BJ (cell line): ENCODE results near the gene VOPP1. TPM values are rescaled to one million over a fixed set of nuclear protein-coding genes. Genes with fewer than 3 reads are reported as not detected.

Source experiments
- CTCF ChIA-PET: fragments of 350-600 bp; formaldehyde crosslinking; extraction: SDS; loops from one replicate; lab custom pipeline; 2021; ENCODE audit warnings: antibody characterized with exemption, inconsistent platforms; lab: Yijun Ruan, JAX
- POLR2A ChIA-PET: fragments of 300-600 bp; sonication (Branson Sonifier 250); formaldehyde crosslinking; extraction: SDS; loops from one replicate; lab custom pipeline; 2021; ENCODE audit warnings: antibody characterized with exemption; lab: Charles Lee
- DNase-seq: peaks from one replicate; pipeline ENCODE4 v3.0.0-alpha.2; 2011; ENCODE audit warnings: low read depth
- H3K27me3 ChIP-seq: 2 replicates; pipeline ENCODE4 v1.6.0; 2011; ENCODE audit warnings: low read length; ENCODE audit not compliant: control insufficient read depth, insufficient read depth
- H3K36me3 ChIP-seq: 2 replicates; pipeline ENCODE4 v1.5.1; 2011; ENCODE audit warnings: low read length; ENCODE audit not compliant: control insufficient read depth, insufficient read depth
- H3K4me3 ChIP-seq: 2 replicates; pipeline ENCODE4 v1.5.1; 2011; ENCODE audit warnings: low read depth, mild to moderate bottlenecking, control low read depth, low read length
- polyA plus RNA-seq: library from polyadenylated mRNA; depleted of rRNA; stranded (reverse); fragments of >200 nt; gene quantifications from 2 replicates; pipeline ENCODE4 v1.2.3, GENCODE V29; 2011
- TF ChIP-seq, protein P1 (sequence below): IDR thresholded peaks from 2 replicates; pipeline ENCODE4 v1.5.1; 2011; ENCODE audit warnings: low read depth, mild to moderate bottlenecking, control low read depth, inconsistent platforms, low read length, moderate library complexity; ENCODE audit not compliant: insufficient read depth

The VOPP1 gene
- polyA plus RNA-seq, 1 experiment, result 83.7 TPM

DNA sequence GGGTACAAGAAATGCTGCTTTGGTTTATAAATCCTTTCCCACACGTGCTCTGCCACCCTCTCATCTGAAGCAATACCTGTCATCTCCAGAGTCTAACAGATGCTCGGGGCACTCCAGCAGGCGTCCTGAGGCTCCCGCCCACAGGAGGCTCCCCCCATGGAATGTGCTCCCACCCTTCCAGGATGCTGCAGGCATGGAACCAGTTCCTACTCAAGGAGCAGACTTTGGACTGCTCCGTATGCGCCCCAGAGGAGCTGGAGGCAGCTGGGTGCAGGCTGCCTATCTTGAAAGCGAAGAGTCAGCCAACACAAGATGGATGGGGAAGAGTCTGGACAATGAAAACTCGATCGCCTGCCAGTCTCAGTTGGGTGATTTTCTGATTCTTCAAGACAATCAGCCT, 75.4 kb downstream of the VOPP1 start:
- POLR2A ChIA-PET, result no interaction called here
- TF ChIP-seq, protein P1, sequence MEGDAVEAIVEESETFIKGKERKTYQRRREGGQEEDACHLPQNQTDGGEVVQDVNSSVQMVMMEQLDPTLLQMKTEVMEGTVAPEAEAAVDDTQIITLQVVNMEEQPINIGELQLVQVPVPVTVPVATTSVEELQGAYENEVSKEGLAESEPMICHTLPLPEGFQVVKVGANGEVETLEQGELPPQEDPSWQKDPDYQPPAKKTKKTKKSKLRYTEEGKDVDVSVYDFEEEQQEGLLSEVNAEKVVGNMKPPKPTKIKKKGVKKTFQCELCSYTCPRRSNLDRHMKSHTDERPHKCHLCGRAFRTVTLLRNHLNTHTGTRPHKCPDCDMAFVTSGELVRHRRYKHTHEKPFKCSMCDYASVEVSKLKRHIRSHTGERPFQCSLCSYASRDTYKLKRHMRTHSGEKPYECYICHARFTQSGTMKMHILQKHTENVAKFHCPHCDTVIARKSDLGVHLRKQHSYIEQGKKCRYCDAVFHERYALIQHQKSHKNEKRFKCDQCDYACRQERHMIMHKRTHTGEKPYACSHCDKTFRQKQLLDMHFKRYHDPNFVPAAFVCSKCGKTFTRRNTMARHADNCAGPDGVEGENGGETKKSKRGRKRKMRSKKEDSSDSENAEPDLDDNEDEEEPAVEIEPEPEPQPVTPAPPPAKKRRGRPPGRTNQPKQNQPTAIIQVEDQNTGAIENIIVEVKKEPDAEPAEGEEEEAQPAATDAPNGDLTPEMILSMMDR, result no peak
- Histone ChIP-seq H3K4me3 (no peak overlapping the region), H3K27me3 (no peaks in the 10 kb centered on the region), H3K36me3 (peaks cover 8% of the 10 kb centered on the region)
- CTCF ChIA-PET, result no interaction called here
- no peak for DNase-seq

DNA sequence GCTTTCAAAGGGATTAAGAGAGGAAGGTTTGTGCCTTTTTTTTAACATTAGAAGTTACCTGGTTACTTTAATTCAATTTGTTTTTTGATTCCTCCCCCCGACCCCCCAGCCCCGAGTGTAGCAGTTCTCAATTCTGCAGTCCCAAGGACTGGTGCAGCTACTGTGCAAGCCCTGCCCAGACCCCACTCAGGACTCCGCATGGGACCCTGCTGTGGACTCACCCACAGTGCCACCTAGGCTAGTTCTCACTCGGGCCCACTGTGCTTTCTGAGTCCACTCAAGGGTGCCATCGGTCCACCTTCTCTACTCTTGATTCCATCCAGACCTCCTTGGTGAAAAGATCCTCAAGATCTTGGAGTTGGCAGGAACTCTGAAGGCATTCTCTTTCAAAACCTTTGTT, 77.4 kb downstream of the VOPP1 start:
- peaks cover 12% of the 10 kb centered on the region for H3K36me3 ChIP-seq
- no peak for DNase-seq

DNA sequence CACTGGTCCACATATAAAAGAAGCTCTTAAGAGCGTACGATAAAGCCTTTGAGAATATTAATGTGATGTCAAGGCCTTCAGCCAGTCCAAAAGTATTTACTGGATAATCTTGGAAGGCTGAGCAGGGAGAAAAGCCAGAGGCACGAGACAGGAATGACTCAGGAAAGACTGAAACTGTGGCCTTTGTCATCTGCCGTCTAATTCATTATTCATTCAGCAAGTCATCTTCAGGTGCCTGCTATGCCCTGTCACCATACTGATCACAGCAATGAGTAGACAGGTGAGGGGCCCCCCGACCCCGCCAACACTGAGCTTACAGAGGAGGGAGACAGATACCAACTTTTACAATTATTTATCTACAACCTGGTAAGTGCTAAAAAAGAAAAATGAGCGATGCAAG, 78.9 kb downstream of the VOPP1 start:
- CTCF ChIA-PET, result interaction anchor here (1.2 kb wide), 1 partner anchor 100 kb away, joined by 3 read pairs; no protein-coding TSS in a partner anchor

More for the DNA sequence above, 77.4 kb downstream of the VOPP1 start:
- CTCF ChIA-PET, result interaction anchor here (1.2 kb wide), 1 partner anchor 9 kb away, joined by 4 read pairs; no protein-coding TSS in a partner anchor
- TF ChIP-seq, protein P1, result no peak
- Histone ChIP-seq H3K27me3 (no peaks in the 10 kb centered on the region), H3K4me3 (no peak overlapping the region)
- POLR2A ChIA-PET, result no interaction called here

GRCh38 chr7:55491346-55491745, 81.0 kb downstream of the VOPP1 start:
- TF ChIP-seq, protein P1, result no peak
- Histone ChIP-seq H3K4me3 (no peak overlapping the region), H3K36me3 (peaks cover 13% of the 10 kb centered on the region), H3K27me3 (no peaks in the 10 kb centered on the region)
- DNase-seq, result no peak
- CTCF ChIA-PET, result interaction anchor here (0.6 kb wide), 1 partner anchor 26 kb away, joined by 3 read pairs; no protein-coding TSS in a partner anchor
- POLR2A ChIA-PET, result no interaction called here

More for the DNA sequence above, 78.9 kb downstream of the VOPP1 start:
- Histone ChIP-seq H3K27me3 (no peaks in the 10 kb centered on the region), H3K36me3 (peaks cover 15% of the 10 kb centered on the region), H3K4me3 (no peak overlapping the region)
- TF ChIP-seq, protein P1, result no peak
- POLR2A ChIA-PET, result no interaction called here
- no peak for DNase-seq

DNA sequence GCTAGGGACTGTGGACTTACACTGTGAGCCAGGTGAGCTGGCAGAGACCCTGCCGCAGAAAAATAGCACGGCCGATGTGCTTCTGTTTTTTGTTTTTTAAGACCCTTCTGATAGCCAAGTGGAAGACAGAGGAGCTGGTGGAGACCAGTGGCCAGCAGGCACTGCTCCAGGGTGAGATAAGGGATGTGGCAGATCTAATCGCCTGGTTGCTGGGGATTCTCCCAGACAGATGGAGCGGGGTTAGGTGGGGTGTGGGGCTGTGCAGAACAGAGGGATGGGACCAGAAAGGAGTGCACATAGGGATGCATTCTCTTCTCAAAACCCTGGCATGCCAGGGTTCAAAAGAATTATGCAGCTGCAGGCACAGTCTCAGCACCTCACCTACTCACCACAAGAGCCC, 82.2 kb downstream of the VOPP1 start:
- peaks cover 13% of the 10 kb centered on the region for H3K36me3 ChIP-seq
- no peak for DNase-seq
- TF ChIP-seq, protein P1, result no peak

More for the DNA sequence above, 82.2 kb downstream of the VOPP1 start:
- no peaks in the 10 kb centered on the region for H3K27me3 ChIP-seq
- CTCF ChIA-PET, result no interaction called here
- POLR2A ChIA-PET, result no interaction called here
- no peak overlapping the region for H3K4me3 ChIP-seq
